Stimulated activated CD4-positive, alpha-beta T cell treated with anti-CD3 and anti-CD28 coated beads, Interleukin-12 subunit alpha, Interleukin-12 subunit beta, amount 100 ng/mL, for 24 hours (primary cell): ENCODE data around the gene DNAJC5G.
"Not testable (repeated sequence)": the region's sequence is repeated elsewhere in the genome, so short reads cannot be mapped to it uniquely, and the experiment has no call there.

Source experiments
- DNase-seq, 2 experiments: peaks; one replicate each; pipeline ENCODE4 v3.0.0-alpha.2; 2020; ENCODE audit warnings: low read depth in 2 of 2

DNAJC5G gene

DNA sequence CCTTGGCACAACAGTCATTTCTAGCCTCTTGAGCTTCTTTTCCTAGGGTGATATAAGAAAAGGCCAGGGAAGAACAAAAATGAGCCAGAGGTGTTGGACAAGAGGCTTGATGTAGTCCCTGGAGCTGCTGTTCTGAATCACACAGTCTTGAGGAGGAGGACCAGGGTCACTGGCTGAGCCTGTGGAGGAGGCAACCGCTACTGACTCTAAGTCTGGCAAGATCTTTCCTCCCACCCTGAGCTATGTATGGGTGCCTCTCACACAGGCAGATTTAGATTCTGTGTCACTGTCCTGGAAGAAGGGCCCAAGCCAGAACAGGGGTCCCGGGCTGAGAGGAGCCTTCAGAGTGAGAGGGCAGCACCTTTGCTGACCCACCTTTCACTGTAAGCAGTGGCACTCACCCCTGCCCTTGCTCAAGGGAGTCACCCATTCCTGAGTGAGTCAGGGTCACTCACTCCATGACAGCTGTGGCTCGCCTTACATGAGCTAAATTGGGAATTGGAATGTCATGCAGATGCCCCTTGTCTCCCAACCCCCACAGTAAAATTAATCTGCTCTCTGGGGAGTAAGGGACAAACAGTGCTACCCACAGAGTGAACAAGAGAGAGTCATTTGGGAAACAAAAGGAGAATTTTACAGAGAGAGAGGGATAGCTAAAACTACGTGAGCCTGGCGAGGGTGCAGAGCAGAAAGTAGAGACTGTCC, 6.8 kb downstream of the DNAJC5G start, which contains the start of gene TRIM54:
TRIM54 (plus strand) TSS at position 575 of the 705 bp plus-strand sequence. CDS start 303 bp downstream, outside the sequence.
- no peak for DNase-seq

DNA sequence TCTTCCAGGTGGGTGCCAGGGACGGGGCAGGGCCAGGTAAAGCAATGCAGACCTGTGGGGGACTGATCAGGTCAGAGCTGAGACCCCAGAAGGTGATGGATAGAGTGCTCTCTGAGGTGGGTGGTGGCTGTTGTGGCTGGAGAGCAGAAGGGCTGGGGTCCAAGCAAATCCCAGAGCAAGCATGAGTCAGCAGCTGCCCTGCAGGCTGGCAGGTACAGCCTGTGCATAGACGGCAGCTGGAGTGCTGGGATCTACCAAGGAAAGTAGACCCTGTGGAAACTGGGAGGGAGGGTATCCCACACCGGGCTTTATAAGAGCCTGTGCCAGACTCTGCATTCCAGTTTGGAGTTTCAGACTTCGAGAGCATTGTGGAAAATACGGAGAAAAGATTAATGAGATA, 7.7 kb downstream of the DNAJC5G start:
- no peak for DNase-seq

DNA sequence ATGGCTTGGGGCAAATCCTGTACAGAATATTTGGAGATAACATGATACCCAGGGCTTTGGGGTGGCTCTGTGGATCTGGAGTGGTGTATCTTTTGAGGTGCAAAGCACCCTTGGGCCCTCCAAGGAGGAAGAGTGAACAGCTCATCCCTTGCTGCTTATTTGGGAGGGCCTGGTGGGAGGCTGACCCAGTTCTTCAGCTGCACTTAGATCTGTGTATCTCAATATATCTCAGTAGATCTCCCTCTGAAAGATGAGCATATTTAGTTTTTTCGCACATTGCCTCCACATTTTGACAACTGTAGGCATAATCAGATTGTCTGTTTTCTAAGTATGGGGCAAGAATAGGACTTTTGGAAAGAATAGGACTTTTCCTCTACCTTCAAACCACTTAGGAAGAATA, 9.8 kb downstream of the DNAJC5G start:
- DNase-seq, result no peak

DNA sequence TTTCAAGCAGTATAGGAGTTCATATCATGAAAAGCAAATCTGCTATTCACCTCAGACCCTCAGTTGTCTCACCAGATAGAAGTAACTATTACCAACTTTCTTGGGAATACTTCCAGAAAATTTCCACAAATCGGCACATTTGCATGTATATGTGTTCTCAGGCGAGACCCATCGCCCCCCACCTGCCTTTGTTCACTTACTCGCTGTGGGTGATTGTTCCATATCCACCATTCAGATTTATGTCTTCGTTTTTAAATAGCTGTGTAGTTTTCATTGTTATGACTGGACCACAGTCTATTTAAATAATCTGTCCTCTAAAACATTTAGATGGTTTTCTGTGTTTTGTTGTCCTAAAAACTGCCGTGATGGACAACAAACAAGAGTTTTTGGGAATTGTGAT, 10.2 kb downstream of the DNAJC5G start:
- DNase-seq, result no peak

DNA sequence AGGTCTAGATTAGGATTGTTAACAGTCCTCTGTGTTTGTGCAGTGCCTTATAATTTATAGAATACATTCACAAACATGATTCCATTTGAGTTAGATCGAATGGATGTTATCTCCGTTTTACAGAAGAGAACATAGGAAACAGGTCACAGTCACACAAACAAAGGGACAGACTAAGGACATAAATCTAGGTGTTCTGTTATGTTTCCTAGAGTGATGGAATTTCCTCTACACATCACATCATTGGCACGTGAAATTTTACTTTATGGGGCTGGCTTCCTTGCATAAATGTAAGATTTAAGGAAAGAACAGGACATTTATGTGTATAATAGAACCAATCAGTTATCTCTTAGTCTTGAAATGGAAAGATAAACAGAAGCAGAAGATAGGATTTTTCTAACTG, 13.4 kb downstream of the DNAJC5G start:
- no peak for DNase-seq

DNA sequence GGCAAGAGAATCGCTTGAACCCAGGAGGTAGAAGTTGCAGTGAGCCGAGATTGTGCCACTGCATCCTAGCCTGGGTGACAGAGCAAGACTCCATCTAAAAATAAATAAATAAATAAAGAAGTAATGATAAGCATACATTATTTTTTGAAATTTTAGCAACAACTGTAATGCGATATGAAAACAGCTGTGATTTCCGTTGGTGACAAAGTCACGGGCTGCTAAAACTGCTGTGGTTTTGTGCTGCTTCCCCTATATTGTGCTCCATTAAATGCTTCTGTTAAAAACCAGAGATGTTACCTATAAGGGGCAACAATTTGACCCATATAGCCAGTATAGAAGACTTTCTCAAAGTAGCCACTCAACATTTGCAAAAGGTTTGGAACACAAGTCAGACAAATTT, 15.3 kb downstream of the DNAJC5G start:
- DNase-seq, result no peak

DNA sequence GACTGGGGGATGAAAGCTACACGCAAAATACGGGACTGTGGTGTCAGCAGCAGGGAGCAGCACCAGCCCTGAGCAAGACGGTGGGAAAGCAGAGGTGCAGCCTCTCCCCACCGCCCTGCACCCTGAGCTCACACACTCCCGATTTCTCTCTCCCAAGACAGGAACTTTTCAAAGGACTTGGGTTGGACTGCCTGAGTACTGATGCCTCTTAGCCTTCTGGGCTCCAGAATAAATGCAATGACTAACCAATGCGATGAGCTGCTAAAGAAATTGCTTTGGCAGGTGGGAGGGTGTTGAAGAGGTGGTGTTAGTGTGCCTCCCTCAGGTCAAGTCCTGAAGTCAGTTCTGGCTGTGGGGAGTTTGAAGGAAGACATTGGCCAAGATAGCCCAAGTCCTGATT, 16.6 kb downstream of the DNAJC5G start:
- no peak for DNase-seq

DNA sequence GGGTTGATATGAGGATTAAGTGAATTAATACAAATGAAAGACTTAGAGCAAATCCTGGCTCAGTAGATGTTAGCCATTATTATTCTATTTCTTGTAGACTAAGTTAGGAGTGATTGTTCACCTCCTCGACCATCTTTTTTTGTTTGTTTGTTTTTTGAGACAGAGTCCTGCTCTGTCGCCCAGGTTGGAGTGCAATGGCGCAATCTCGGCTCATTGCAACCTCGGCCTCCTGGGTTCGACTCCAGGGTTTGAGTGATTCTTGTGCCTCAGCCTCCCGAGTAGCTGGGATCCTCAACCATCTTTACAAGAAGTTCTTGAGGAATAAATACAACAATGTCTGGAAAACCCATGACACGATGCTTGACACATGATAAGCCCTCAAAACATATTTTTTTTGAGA, 19.7 kb downstream of the DNAJC5G start:
- DNase-seq, result no peak

DNA sequence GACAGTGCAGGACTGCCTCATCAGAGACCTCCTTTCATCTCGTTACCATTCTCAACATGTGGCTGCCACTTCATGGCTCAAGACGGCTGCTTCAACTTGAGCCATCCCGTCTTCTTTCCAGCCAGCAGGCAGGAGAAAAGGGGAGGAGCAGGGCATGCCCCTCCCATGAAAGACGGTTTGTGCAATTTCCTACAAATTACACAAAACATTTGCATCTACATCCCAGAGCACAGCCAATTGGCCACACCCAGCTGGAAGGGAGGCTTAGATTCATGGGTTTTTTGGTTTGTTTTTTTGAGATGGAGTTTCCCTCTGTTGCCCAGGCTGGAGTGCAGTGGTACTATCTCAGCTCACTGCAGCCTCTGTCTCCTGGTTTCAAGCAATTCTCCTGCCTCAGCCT, 21.2 kb downstream of the DNAJC5G start:
- DNase-seq, result no peak

DNA sequence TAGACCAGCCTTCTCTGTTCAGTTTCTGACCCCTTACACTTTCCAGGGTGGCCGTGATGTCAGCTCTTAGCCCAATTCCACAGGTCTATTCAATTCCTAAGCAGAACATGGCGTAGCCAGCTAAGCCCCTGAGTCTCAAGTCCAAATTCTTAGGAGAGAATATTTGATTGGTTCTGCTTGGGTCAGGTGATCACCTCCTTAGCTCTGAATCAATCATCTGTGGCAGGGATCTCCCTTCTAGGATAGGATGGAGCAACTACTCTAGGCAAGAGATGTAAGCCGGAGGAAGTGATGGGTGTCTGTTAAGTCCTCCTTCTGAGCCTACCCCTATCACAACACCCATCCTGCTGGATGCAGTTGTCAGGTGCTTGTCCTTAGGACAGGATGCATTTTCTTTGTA, 22.0 kb downstream of the DNAJC5G start:
- no peak for DNase-seq

DNA sequence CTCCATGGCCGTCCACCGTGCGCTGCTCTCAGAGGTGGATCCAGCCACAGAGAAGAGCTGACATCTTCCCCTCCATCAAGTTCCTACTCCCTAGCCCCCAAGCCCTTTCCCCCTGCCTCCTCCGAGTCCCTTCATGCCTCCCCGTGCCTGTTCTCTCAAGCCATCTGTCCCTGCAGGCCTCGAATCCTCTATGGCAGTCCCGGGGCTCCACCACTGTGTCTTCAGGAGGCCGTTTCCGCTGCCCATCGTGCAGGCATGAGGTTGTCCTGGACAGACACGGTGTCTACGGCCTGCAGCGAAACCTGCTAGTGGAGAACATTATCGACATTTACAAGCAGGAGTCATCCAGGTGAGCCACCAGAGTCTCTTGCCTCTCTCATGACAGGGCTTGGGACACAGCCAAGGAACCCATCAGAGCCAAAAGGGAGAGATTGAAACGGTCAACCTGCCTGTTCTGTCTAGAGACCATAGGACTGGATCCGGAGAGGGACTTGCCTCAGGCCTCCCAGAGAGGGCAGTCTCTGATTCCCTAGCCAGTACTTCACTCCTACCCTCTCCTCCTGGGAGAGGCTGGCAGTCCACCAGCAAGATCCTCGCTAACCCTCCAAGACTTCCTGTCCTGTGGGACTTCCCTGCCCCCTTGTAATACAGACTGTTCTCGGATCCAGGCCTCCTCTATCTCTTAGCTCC, 23.3 kb downstream of the DNAJC5G start:
- no peak for DNase-seq

DNA sequence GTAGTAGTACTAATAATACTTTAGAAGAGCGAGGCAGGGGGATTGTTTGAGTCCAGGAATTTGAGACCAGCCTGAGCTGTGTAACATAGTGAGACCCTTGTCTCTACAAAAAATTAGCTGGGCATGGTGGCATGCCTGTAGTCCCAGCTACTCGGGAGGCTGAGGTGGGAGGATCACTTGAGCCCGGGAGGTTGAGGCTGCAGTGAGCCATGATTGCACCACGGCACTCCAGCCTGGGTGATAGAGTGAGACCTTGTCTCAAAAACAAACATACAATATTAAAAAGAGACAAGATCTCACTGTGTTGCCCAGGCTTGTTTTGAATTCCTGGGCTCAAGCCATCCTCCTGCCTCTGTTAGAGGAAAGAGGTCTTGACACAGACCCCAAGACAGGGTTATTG, 25.4 kb downstream of the DNAJC5G start:
- DNase-seq, result not testable (repeated sequence)

DNA sequence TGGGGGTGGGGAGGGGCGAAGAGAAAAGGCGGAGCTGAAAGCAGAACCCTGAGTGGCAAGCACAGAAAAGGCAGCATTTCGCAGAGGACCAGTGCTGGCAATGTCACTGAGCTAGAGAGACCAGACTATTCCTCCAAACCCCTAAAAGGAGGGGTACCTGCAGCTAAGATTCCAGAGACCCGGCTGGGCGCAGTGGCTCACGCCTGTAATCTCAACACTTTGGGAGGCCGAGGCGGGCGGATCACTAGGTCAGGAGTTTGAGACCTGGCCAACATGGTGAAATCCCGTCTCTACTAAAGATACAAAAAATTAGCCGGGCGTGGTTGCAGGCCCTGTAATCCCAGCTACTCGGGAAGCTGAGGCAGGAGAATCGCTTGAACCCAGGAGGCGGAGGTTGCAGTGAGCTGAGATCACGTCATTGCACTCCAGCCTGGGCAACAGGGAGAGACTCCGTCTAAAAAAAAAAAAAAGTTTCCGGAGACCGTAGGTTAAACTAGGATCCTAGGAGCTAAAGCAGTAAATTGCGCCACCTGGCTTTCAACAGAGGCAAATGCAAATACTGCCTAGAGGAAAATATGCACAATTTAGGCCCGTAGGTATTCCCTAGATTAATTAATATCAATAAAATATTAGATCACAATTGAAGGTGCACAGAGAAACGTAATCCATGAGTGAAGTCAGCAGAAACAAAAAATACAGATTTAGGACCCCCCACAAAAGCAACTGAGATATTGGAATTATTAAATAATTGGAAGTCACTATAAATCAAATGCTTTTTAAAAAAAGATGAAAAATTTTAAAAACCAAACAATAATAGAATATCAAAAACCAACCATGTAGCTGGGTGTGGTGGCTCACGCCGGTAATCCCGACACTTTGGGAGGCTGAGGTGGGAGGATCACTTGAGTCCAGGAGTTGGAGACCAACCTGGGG, 28.1 kb downstream of the DNAJC5G start:
- no peak for DNase-seq

DNA sequence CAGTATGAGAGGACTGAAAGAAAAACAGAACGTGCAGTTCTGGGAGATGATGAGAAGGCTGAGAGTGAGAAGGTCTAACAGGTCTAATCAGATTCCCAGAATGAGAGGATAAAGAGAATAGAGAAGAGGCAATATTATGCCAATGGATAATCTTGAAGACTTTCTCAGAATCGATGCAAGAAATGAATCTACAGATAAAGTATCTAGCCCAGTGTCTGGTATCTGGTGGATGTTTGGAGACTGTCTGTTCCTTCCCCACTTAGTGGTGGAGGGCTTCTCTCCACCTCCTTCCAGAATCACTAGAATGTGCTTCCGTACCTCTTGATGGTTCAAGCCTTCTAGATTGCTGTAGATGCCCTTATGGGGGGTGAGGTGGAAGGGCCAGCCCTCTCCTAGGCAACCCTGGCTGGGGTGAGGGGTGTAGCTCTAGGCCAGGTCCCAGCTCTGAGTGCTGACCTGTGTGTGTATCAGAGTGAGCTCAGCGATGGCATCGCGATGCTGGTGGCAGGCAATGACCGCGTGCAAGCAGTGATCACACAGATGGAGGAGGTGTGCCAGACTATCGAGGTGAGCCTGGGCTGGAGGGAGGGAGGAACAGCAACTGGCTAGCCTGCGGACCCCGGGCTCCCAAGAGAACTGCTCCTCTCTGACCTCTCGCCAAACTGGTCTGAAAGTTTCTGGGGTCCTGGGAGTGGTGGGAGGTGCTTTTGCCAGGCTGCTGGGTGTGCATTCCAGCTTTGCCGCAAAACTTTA, 29.4 kb downstream of the DNAJC5G start:
- DNase-seq, result no peak

DNA sequence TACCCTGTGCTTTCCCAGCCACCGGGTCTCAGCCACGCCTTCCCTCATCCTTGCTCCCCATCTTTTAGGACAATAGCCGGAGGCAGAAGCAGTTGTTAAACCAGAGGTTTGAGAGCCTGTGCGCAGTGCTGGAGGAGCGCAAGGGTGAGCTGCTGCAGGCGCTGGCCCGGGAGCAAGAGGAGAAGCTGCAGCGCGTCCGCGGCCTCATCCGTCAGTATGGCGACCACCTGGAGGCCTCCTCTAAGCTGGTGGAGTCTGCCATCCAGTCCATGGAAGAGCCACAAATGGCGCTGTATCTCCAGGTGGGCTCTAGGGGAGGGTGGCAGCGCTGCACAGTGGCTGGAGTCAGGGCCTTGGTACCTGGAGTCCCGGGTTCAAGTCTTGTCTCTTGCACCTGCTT, 30.3 kb downstream of the DNAJC5G start:
- no peak for DNase-seq

DNA sequence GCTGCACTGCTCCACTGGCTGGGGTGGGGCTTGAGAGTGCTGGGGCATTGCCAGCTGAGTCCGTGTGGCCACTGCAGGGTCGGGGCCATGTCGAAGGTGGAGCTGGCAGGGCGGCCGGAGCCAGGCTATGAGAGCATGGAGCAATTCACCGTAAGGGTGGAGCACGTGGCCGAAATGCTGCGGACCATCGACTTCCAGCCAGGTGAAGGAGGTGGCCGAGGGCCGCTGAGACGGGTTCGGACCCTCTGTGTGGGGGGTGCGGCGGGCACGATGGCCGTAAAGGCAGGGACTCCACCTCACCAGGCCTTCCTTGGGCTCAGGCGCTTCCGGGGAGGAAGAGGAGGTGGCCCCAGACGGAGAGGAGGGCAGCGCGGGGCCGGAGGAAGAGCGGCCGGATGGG, 30.9 kb downstream of the DNAJC5G start:
- DNase-seq, result no peak

DNA sequence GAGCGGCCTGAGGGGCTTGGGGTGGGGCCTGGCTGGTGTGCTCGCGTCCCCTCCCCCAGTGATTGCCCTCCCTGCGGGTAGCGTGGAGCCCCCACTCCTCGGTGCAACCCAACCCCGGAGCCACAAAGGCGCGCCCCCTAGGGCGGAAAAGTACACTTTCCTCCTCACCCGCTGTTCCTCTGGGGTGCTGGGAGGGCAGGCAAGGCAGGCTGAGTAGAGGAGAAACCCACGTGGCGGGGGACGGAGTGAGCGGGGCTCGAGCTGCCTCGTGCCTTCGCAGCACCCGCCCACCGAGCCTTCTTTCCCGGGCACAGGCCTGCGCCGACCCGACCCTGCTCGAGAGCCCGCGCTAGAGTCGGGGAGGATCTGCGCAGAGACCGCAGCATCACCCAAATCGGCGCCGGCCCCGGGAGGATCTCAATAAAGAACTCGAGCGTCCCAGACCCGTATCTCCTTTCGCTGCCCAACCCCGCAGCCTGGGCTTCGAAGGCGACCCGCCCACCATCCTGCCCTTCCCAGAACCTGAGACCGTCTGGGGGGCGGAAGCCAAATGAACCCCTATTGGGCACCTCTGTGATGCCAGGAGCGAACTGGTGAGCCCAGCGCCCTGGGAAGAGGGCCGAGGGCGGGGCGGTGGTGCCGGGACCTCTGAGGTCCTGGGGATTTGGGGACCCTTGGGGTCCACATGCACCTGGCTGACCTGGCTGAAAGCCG, 31.5 kb downstream of the DNAJC5G start:
- DNase-seq, result no peak

DNA sequence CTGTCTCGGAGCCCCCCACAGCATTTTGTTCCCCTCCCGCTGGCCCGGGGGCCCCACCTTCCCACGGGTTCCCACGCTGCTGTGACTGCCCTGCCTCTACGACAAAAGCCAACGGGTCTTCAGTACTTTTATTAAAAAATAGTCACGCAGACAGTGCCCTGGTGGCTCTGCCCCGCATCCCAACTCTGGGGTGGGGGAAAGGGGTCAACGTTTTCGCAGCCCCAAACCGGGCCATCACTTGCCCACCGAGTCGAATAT, 32.0 kb downstream of the DNAJC5G start:
- DNase-seq, result no peak

DNA sequence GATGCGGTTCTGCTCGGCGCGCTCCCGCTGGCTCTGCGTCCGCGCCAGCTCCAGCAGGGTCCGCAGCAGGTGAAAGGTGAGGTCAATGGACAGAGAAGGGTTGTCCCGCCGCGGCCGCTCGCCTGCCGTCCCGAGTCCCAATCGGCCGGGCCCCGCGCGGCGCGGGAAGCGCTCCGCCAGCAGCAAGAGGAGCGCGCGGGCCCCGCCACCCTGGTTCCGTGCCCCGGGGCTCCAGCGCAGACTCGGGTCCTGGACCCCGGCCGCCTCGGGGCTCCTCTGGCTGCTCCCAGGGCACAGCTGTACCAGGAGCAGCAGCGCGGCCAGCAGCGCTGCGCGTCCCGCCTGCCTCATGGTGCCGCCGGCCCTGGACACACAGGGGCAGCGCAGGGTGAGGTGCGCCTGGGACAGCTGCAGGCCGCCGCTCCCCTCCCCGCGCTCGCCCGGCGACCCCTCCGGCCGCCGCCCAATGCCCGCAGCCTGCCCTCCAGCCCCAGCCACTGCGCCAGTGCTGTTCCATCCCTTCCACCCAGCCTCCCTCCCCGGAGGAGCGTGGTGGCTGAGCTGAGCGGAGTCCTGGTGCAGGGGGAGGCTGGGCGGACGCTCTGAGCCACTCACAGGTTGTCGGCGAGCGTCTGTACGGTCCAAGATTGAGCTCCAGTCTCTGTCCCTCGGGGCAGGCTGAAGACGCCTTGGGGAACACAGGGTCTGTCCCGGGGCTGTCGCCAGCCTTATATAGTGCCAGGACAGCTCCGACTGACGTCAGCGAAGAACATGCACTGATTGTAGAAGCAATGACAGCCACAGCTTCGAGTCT, 32.5 kb downstream of the DNAJC5G start:
- no peak for DNase-seq

DNA sequence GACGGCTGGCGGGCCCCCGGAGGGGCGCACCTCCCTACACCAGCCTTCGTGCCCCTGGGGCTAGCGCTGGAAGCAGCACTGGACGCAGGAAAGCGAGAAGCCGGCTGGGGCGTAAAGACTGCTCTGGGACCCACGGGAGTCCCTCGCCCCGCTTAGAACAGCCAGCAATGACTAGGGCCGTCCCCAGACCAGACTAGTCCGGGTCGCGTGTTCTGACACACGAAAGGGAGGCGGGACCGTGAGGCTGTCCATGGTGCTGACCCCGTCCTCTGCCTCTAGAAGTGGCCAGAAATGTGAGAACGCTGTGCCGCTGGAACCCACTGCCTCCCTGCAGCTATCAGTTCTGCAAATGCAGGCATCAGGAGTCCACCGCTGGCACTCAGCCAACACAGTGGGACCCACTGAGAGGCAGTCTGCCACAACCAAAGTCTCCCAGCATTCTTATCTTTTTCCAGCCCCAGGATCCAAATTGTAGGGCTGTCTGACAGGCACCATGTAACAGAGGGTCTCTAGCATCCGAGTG, 33.2 kb downstream of the DNAJC5G start, which contains the start of gene UCN:
UCN (minus strand) TSS at position 87 of the 523 bp plus-strand sequence. CDS start 550 bp downstream, outside the sequence.
- no peak for DNase-seq
